HG03159 (cell line): ENCODE measurements around the gene GLP2R.

ENCODE experiments used
- ATAC-seq: cut with Tn5 transposase; IDR thresholded peaks from one replicate; pipeline ENCODE4 v1.9.1; 2021; ENCODE audit warnings: mild to moderate bottlenecking, moderate library complexity; ENCODE audit not compliant: unreplicated experiment

Gene GLP2R

DNA sequence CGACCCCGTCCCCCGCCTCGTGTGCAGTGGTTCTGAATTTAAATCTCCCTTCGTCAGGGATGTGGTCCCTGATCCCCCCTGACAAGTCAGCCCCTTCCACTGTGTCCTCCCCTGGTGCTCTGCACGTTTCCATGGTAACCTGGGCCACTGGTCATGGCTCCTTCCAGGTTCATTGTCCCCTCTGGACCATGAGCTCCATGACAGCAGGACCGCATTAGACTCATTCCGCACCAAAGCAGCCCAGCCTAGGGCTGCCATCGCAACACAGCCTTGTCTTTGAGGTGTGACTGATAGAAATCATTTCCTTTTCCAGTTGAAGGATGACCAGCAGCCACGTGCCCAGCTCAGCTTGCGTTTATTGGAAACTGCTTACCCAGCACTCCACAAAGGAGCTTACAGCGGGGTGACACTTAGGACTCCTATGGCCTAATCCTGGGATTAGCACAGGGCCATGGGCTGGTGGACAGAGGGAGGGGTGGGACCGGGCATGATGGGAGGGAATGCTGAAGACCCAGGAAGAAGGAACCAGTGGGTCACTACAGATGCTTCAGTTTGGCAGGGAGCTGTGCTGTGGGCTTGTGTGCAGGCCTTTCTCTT lies 71.7 kb downstream of the GLP2R start:
- no peak for ATAC-seq

DNA sequence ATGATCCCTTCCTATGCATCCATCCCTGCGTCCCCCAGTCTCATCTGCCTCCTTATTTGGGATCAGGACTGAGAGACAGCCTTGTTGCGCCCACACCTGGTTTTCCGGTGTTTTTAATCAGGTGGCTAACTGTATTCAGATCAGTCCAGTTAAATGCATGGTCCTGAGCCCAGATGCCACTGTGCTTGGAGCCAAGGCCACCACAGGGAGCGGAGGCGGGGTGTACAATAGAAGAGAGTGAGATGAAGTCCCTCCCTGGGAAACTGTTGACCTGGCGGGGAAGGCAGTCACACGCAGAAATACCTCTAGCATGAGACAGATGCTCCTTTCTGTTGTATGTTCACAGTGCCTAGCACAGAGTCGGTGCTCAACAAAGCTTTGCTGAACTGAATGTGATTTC lies 73.1 kb downstream of the GLP2R start:
- ATAC-seq = no peak

DNA sequence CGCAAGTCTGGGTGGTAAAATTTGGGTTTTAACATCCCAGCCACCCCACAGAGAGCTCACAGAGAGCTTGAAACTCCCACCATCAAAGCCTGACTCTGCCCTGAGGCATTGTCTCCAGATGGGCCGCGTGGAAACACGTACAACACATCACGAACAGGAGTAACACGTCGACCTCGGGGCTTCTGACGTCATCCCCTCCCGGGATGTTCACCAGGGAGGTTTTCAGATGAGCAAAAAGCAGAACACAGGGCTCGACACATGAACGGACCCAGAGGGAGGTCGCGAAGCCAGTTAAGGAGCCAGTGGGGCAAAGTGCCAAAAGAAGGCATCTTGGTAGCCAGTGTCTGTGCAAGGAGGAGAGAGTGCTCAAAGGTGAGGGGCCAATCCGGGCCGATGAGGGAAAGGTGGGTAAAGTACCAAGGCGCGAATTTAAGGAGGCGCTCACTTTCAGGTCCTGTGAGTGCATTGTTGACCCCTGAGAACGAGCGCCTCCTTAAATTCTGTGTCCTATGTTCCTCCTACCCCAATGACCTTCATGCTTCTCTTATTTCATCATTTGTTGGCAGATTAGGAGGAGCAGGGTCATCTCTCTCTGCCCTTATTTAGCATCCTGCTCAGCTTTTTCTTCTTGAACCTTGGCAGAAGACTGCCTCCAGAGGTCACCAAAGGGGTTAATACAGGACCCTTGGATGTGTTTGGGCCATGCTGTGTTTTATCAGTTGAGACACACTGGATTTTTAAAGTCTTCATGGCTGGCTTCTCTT lies 73.7 kb downstream of the GLP2R start:
- ATAC-seq = no peak

DNA sequence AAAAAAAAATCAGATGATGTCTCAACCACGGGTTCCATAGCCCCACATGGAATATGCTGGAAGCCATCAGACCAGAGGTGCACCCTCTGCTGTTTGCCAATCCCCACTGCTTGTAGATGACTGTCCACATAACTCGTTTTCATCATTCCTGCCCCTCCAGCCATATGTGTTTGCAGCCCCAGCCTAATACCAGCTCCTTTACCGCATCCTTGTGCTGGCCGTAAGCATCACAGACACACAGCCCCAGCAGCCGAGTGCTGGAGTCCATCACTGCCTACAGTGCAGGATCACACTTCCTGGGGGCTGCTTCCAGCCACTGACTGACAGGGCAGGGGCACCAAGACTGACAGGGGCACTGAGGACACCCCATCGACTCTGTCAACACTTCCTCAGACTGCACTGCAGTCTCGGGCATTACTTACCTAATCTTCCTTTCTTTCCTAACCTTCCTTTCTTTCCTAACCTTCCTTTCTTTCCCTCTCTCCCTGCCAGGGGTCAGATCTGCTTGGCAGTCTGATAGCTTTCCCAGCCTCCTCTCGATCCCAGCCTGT lies 74.4 kb downstream of the GLP2R start:
- ATAC-seq = no peak

DNA sequence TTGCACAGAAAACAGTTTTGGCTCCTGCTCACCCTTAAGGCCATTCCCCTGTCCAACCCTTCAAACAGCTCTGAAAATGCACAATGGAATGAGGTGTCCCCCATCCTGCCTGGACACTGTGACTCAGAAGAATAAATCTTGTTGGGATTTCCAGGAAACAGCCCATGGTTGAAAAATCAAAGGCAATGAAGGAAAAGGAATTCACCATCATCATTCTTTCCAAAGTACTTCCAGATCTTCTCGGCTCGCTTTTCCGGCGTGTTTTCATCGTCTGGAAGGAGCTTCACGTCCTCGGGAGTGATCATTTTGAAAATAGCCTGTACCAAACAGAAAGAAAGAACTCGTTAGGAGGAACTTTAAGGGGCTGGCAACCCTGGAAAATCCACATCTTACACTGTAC lies 75.1 kb downstream of the GLP2R start:
- ATAC-seq = no peak

DNA sequence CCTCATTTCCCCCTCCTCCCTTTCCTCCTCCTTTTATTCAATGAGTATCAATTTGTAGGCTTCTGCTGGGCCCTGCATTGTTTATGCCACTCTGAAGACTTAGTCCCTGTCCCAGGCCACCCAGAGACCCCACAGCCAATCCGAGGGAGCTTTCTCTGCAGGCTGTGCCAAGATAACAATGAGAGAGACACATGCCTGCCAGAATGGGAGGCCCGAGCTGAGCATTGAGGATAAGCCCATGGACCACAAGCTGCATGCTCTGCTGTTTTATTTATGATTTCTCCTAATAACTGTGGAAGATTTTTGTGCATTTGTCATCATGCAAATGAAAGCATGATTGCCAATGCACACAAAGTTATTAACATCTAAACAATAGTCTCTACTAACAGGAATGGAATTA lies 76.4 kb downstream of the GLP2R start:
- ATAC-seq = no peak

DNA sequence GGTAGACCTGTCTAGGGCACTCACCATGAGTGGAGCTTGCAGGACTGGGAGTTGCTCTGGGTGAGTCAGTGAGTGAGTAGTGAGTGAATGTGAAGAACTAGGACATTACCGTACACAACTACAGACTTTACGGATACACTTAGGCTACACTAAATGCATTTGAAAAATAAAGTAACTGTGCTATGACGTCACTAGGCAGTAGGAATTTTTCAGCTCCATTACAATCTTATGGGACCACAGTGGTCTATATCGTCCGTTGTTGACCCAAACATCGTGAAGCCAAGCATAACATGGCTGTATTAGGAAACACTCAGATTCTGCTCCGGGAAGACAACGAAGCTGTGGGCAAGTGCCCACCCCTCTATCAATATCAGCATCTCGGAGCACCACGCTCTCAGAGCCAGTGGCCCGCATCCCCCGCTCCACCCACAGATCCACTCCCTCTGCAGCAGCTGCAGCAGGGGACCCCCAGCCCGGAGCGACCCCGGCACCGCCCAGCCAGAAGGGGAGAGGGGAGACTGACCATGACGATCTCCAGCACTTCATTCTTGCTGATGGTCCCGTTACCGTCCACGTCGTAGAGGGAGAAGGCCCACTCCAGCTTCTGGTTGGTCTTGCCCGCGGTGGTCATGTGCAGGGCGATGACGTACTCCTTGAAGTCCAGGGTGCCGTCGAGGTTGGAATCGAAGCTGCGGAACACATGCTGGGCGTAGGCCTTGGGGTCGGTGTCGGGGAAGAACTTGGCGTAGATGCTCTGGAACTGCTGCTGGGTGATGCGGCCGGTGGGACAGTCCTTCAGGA lies 78.8 kb downstream of the GLP2R start:
- ATAC-seq = no peak

DNA sequence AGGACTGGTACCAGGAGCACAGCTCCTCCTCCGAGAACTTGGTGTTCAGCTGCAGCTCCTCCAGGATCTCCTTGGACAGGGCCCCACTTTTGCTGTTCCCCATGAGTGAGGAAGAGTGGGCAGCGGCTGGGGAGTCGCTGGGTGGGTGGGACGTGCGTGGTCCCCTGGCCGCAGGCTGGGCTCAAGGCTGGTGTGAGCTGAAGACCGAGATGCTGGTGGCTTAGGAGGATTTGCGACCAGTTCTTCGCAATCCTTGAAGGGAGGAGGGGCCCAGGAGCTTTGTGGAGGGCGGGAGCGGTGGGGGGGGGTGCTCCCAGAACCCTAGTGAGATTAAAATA lies 79.3 kb downstream of the GLP2R start, which contains the start of gene RCVRN:
TSS of gene RCVRN (minus strand) at position 194 of the 338 bp plus-strand sequence. CDS start at position 103, 91 bp downstream.
- ATAC-seq = no peak

DNA sequence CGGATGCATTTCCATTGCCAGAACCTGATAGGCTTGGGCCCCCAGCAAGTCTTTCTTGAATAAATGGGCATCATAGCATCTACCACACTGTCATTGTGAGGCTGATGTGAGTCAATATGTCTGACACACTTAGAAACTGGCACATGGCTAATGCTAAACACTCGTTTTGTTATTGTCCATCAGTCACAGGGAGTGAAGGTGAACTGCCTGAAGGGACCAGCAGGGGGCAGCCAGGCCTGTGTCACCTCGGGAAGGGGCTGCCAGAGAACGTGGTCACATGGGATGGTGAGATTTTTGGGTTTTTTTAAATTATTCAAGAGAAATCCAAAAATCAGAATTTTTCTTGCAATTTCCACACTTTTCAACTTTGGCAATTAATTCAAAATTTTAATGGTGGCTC lies 80.2 kb downstream of the GLP2R start:
- ATAC-seq = no peak

DNA sequence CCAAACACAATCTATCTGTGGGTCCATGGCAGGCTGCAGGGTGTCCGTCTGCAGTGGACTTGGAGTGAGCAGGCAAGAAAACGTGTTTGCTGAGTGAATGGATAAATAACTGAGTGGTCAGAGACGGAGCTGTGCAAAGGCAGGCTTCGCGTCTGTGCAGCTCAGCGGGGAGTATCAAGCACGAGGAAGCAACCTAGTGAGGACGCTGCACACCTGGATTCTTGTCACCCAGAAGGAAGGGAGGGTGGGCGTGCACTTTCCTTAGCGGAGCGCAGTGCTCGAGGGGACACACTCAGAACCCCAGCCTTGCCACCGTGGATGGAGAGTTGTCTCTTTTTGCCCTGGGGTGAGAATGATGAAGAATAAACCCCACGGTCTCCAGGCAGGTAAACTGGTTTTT lies 80.9 kb downstream of the GLP2R start:
- ATAC-seq = no peak

DNA sequence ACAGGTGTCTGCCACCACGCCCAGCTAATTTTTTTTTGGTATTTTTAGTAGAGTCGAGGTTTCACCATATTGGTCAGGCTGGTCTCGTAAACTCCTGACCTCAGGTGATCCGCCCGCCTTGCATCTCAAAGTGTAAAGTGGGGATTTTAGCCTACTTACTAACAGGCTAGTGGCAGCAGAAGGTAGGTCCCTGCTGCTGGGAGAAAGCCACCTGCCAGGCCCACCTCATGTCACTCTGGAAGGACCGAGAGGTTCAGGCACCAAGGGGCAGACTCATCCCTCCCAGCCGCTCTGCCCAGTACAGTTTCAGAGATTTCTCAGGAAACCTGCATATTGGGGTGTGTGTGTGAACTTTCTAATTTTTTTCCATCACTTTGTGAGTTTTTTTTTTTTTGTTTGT lies 81.4 kb downstream of the GLP2R start:
- no peak for ATAC-seq

DNA sequence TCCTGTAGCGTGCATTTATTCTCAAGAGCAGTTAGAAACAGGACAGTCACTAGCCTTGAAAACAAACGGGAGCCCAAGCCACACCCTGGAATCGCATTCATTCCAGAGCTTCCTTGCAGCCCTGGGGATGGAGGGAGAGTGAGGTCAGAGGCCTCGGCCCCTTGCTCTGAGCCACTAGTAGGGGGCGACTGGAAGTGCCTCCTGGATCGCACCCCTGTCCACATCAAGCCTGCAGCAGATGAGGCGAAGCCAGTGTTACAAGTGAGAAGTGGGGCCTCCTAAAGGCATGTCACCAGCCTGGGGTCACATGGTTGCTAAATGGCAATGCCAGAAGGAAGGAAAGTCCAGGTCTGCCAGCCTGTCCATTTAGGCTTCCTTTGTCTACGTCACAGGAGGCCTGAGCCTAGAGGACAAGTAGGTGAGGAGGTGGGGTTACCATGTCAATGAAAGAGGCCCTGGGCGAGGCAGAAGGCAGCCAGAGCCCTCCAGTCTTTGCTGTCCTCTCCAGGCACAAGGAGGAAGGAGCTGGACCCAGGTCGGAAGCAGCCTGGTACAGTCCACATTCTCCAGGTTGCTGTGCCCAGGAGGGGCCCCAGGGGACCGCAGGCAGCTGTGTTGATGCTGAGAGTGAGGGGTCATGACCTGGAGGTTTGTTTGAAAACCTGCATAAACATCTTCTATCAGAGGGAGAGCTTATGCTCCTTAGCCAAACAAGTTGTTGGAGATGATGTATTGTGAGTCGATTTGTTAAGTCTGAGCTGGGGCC lies 82.3 kb downstream of the GLP2R start:
- no peak for ATAC-seq

DNA sequence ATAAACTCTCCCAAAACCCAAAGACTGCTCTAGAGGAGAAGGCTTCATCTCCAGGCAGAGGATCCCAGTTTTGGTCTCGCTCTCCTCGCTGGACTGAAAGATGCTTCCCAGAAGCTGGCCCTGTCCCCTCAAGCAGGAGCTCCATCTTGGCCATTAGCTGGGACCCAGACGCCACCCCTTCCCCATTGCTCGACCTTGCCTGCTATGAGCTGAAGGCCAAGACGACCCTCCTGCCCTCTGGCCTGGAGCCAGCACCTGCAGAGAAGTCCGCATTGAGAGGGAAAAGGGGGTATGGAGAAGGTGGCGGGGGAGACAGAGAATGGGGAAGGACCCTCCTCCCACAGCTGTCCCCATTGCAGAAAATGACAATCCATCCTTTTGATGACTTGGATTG lies 82.9 kb downstream of the GLP2R start:
- ATAC-seq = no peak

DNA sequence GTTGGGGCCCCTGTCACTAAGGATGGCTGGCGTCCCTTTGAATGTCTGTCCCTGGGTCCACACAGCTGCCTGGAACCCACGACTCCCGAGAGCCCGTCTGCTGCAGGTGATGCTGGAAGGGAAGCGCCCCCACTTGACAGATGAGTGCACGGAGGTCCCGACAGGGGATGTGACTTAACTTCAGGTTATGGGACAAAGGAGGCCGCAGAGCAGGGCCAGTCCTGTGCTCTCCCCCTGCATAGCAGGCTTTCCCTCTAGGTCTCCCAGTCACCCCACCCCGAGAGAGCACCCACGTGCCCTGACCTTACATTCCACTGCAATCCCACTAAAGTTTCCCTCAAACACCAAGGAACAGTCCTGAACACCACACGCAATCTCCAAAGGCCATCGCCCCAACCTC lies 85.4 kb downstream of the GLP2R start:
- ATAC-seq = no peak

DNA sequence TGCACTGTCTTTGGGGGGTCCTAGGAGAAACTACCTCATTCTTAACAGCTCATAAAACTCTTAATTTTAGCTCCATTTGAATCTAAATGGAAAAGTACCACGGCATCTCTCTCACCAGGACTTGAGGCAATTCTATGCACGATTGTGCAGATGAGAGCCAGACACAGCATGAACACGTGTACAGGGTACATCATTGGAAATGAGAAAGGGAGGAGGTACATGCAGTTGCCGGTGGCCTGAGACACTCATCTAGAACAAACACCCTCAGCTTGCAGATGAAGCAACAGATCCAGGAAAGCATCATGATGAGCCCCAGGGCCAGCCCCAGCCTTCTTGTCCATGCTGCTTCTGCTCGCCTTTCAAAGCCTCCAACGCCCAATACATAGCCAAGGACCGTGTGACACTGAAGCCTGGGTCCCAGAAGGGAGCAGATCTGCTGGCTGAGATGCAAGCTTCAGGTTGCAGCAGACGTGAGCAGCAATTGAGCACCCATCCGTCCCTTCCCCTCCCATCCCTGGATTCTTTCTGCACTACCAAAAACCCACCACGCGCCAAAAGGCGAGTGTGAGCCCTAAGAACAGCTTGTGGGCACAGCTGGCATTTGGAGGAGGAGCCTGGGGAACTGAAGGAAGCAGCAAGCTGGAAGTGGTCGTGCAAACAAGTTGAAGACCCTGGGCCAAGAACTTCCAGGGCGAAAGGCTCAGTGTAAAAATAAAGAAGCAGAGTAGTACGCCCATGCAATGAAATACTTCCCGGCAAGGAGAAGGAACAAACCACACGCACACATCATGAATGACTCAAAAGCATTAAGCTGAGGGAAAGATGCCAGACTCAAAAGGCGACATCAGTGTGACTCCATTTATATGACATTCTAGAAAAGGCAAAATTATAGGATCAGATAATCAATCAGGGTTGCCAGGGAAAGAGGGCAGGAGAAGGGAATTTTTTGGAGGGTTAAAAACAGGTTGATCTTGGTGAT lies 86.7 kb downstream of the GLP2R start:
- ATAC-seq = no peak

DNA sequence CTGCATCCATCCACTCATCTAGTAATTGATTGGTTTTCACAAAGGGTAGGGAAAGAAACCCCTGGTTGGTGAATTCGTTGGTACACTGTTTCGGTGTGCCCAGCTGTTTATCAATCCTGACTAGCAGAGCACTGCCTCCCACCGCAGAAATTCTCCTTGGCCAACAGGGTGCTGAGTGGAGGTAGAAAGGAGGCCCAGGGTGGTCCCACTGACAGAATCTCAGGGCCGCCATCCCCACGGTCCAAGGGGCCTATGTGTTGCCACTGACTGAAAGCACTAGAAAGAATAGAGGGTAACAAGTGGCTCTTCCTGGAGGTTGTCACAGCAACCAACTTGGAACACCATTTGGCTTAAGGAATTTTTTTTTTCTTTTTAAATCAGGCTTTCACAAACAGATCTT lies 87.8 kb downstream of the GLP2R start:
- ATAC-seq = no peak

DNA sequence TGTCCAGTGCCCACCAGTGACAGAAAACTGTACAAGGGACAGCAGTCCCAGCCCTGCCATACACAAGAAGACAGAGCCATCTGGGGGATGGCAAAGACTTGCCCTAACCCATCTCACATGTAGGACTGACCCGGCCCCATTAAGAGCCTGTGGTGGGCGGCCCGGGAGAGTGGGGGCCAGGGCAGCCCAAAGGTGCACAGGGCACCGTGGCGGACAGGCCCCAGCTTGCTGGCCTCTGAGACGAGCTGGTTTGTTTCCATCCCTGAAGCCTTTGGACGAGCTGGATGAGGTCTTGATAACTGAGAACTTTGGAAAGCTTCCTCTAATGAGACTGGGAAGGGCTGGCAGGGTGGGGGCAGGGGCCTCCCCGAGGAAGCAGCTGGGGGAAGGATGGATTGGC lies 90.4 kb downstream of the GLP2R start:
- no peak for ATAC-seq

DNA sequence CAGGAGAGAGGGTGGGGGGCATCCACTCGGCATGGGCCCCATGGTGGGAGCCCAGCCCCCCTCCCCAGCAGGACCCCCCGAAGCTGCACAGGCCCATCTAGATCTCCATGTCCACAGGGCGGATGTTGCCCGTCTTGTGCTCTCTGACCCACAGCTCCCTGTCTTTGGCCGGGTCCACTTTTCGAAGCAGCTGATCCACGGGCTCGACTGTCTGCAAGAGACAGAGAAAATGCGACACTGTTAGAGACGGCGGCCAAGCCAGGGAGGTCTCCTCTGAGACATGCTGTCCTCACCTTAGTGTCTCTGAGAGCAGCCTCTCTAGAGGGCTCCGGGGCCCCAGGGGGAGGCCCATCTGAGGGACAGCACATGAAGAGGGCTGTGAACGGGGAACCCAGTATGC lies 91.4 kb downstream of the GLP2R start:
- ATAC-seq = no peak

DNA sequence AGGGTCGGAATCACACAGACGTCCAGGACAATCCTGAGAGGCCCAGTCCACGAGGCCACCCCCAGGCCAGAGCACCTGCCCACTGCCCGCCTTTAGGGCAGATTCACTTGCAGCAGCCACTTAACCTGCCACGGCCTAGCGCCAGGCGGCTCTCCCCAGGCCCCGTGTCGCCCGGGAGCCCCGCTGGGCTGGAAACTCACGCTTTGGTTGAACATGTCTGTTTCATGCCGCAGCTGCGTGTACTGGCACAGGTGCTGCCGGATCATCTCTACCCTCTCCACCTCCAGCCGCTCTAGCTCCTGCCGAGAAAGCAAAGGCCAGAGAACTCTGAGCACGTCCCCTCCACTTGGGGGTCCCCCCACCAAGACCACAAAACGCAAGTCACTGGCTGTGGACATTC lies 92.1 kb downstream of the GLP2R start:
- no peak for ATAC-seq

DNA sequence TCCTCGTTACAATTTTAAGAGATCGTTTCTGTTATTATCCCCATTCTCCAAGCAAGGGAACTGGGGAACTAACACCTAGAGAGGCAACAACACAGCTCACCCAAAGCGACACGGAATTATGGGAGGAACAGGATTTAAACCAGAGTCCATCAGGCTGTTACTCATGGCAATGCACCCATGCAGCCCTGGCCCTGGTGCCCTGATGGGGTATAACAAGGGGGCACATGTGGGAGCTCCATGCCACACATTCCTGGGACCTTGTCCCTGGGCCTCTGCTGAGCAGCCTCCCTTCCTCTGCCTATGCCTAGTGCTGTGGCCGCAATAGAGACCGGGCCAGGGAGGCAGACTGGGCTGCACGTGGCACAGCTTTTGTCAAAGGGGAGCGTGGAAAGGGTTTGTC lies 92.6 kb downstream of the GLP2R start:
- no peak for ATAC-seq
